RWPE2 (cell line): ENCODE measurements around the gene PRDM2.

ENCODE experiments used
- ATAC-seq: fragments of 200-7000 bp; cut with Tn5 transposase; 3 replicates; pipeline ENCODE4 v1.9.1; 2021; ENCODE audit warnings: low read depth
- DNase-seq: peaks from one replicate; pipeline ENCODE4 v3.0.0-alpha.2; 2020; ENCODE audit warnings: low spot score
- H3K27ac ChIP-seq: fragments of 450-650 bp; 2 replicates; pipeline ENCODE4 v1.5.1; 2017; ENCODE audit warnings: mild to moderate bottlenecking; ENCODE audit not compliant: poor library complexity, severe bottlenecking
- H3K27me3 ChIP-seq: fragments of 250-450 bp; sonication (Bioruptor Pico); 2 replicates; pipeline ENCODE4 v1.5.1; 2021; ENCODE audit warnings: mild to moderate bottlenecking, moderate library complexity; ENCODE audit not compliant: insufficient read depth, poor library complexity, severe bottlenecking
- H3K36me3 ChIP-seq: fragments of 250-450 bp; sonication (Bioruptor Pico); 2 replicates; pipeline ENCODE4 v1.5.1; 2020; ENCODE audit warnings: low read depth, mild to moderate bottlenecking, moderate library complexity
- H3K4me1 ChIP-seq: fragments of 250-450 bp; sonication (Bioruptor Pico); 2 replicates; pipeline ENCODE4 v1.5.1; 2021; ENCODE audit warnings: mild to moderate bottlenecking, moderate library complexity; ENCODE audit not compliant: insufficient read depth, poor library complexity, severe bottlenecking
- H3K4me3 ChIP-seq: fragments of 250-450 bp; sonication (Bioruptor Pico); 2 replicates; pipeline ENCODE4 v1.5.1; 2021; ENCODE audit warnings: mild to moderate bottlenecking, moderate library complexity; ENCODE audit not compliant: severe bottlenecking
- H3K9me3 ChIP-seq: fragments of 250-450 bp; sonication (Bioruptor Pico); 2 replicates; pipeline ENCODE4 v1.5.1; 2021; ENCODE audit warnings: mild to moderate bottlenecking, moderate library complexity; ENCODE audit not compliant: severe bottlenecking
- CTCF ChIP-seq: fragments of 450-650 bp; IDR thresholded peaks from one replicate; pipeline ENCODE4 v1.5.1; 2017; ENCODE audit warnings: mild to moderate bottlenecking, moderate library complexity; ENCODE audit not compliant: poor library complexity, severe bottlenecking

The PRDM2 gene

GRCh38 chr1:13838236-13838635 lies 138.2 kb downstream of the PRDM2 start:
- TF ChIP-seq CTCF, result no peak
- no peak for ATAC-seq

DNA sequence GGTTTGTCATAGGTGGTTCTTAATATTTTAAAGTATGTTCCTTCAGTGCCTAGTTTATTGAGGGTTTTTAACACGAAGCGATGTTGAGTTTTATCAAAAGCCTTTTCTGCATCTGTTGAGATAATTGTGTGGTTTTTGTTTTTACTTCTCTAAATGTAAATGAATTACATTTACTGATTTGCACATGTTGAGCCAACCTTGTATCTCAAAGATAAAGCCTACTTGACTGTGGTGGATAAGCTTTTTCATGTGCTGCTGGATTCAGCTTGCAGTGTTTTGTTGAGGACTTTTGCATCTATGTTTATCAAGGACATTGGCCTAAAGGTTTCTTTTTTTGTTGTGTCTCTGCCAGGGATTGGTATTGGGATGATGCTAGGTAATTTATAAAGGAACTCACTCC lies 142.5 kb downstream of the PRDM2 start:
- ATAC-seq (no peak), DNase-seq (no peak)
- Histone ChIP-seq H3K4me3 (no peak overlapping the region), H3K4me1 (no peaks in the 10 kb centered on the region), H3K36me3 (no peaks in the 10 kb centered on the region), H3K27ac (no peak overlapping the region), H3K9me3 (peaks cover 2% of the 10 kb centered on the region), H3K27me3 (peaks cover 28% of the 10 kb centered on the region)
- no peak for TF ChIP-seq CTCF

More at GRCh38 chr1:13838236-13838635, 138.2 kb downstream of the PRDM2 start:
- H3K27me3 ChIP-seq, result peaks cover 9% of the 10 kb centered on the region
- H3K4me3 ChIP-seq, result no peak overlapping the region
- no peaks in the 10 kb centered on the region for H3K4me1 ChIP-seq
- no peak overlapping the region for H3K27ac ChIP-seq
- H3K9me3 ChIP-seq, result no peaks in the 10 kb centered on the region
- no peak for DNase-seq
- H3K36me3 ChIP-seq, result no peaks in the 10 kb centered on the region

- ATAC-seq, result no peak
- no peak overlapping the region for H3K27ac ChIP-seq
- H3K4me1 ChIP-seq, result no peaks in the 10 kb centered on the region
- no peak overlapping the region for H3K4me3 ChIP-seq
- no peaks in the 10 kb centered on the region for H3K27me3 ChIP-seq
- H3K9me3 ChIP-seq, result no peaks in the 10 kb centered on the region
- no peaks in the 10 kb centered on the region for H3K36me3 ChIP-seq
- DNase-seq, result no peak
- TF ChIP-seq CTCF, result no peak
Measured at GRCh38 chr1:13851726-13852125, 151.7 kb downstream of the PRDM2 start.

DNA sequence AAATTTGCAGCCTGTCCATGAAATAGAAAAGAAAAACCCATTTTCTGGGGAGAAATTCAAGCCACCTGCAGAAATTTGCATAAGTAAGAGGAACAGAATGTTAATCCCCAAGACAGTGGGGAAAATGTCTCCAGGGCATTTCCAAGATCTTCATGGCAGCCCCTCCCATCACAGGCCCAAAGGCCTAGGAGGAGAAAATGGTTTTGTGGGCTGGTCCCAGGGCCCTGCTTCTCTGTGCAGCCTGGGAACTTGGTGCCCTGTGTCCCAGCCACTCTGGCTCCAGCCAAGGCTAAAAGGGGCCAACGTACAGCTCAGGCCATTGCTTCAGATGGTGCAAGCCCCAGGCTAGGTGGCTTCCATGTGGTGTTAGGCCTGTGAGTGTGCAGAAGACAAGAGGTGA lies 155.6 kb downstream of the PRDM2 start:
- Histone ChIP-seq H3K27me3 (no peaks in the 10 kb centered on the region), H3K27ac (no peak overlapping the region), H3K9me3 (no peaks in the 10 kb centered on the region), H3K4me1 (no peaks in the 10 kb centered on the region), H3K4me3 (no peak overlapping the region), H3K36me3 (no peaks in the 10 kb centered on the region)
- ATAC-seq (no peak), DNase-seq (no peak)
- TF ChIP-seq CTCF, result no peak

DNA sequence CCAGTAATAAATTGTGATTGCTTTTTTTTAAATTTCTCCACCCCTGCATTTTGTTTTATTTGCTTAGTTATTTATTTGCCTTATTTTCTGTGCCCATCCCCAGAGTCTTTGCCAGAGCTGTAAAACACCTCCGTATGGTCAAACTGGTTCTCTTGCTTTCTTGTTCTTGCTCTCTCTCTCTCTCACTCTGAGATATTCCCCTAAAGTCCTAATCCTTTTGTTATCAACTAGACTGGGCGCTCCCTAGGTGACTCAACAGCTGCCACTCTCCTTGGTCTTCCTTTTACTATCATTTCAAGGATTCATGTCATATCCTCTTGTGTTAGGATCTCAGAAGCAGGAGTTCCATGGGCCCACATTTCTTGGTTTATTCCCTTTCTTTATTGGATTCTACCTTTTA lies 160.0 kb downstream of the PRDM2 start:
- Histone ChIP-seq H3K9me3 (no peaks in the 10 kb centered on the region), H3K4me1 (no peaks in the 10 kb centered on the region), H3K27ac (no peak overlapping the region), H3K27me3 (no peaks in the 10 kb centered on the region), H3K36me3 (no peaks in the 10 kb centered on the region), H3K4me3 (no peak overlapping the region)
- DNase-seq, result no peak
- TF ChIP-seq CTCF, result no peak
- ATAC-seq, result peak; percentile 61; the same call in 1 of the 3 replicates
